K562 (cell line): Measurements from ENCODE around the gene ACTL10. TPM values are rescaled to one million over a fixed set of nuclear protein-coding genes. Genes with fewer than 3 reads are reported as not detected.
A peak's percentile ranks its signal among the peaks of the same experiment; 100 is the strongest.

Experiments used
- KLF16 ChIP-seq: IDR thresholded peaks from 2 replicates; pipeline ENCODE4 v1.6.1; 2016; ENCODE audit warnings: antibody characterized with exemption
- POLR2AphosphoS5 ChIP-seq: IDR thresholded peaks from 2 replicates; pipeline ENCODE4 v1.6.1; 2011; ENCODE audit warnings: mild to moderate bottlenecking, low read depth, low read length, moderate library complexity; ENCODE audit not compliant: control insufficient read depth, insufficient read depth
- RAD51 ChIP-seq: fragments of 450-650 bp; IDR thresholded peaks from 2 replicates; pipeline ENCODE4 v1.7.1; 2016; ENCODE audit warnings: low read depth, mild to moderate bottlenecking, borderline replicate concordance
- RBBP5 ChIP-seq: fragments of 200-600 bp; sonication (generic); IDR thresholded peaks from 2 replicates; pipeline ENCODE4 v1.6.1; 2012; ENCODE audit warnings: borderline replicate concordance, mild to moderate bottlenecking, low read length, control low read depth, inconsistent platforms; ENCODE audit not compliant: insufficient read depth, poor library complexity, severe bottlenecking
- TFAP4 ChIP-seq: sonication (generic); formaldehyde crosslinking; IDR thresholded peaks from 2 replicates; pipeline ENCODE4 v1.8.0; 2022; ENCODE audit warnings: missing genetic modification reagents, mild to moderate bottlenecking, moderate library complexity, borderline replicate concordance
- TRIM25 ChIP-seq: fragments of 450-650 bp; IDR thresholded peaks from 2 replicates; pipeline ENCODE4 v1.7.0; 2016; ENCODE audit warnings: borderline replicate concordance
- ZNF512 ChIP-seq: IDR thresholded peaks from 2 replicates; pipeline ENCODE4 v1.6.1; 2016; ENCODE audit warnings: missing genetic modification characterization, missing compliant biosample characterization
- polyA plus RNA-seq, 8 experiments: library from polyadenylated mRNA; depleted of rRNA in 4 of 8; stranded (reverse) in 5 of 8; unstranded in 3 of 8; fragments of >200 nt; fragmentation: Nextera tagmentation in 2 of 8; fragmentation: Illumina TruSeq in 1 of 8; extraction: Ambion mirVana in 2 of 8; extraction: Trizol in 1 of 8; gene quantifications; 2 replicates each; pipeline versions ENCODE4 v1.2.1 to v1.2.3, GENCODE V29; 2011 to 2014; ENCODE audit warnings: inconsistent platforms in 1 of 8, missing spikeins in 1 of 8
- total RNA-seq, 7 experiments: library from RNA; depleted of rRNA in 6 of 7; stranded (reverse); fragments of >200 nt in 6 of 7; fragmentation: Illumina TruSeq in 2 of 7; extraction: Trizol in 2 of 7; gene quantifications; 2 replicates each; pipeline versions ENCODE4 v1.2.1 to v1.2.3, GENCODE V29; 2011 to 2021; ENCODE audit warnings: low replicate concordance in 1 of 7
- TF ChIP-seq, protein P1 (sequence below): fragments of 450-650 bp; IDR thresholded peaks from 2 replicates; pipeline ENCODE4 v1.6.1; 2016; ENCODE audit warnings: low read depth, mild to moderate bottlenecking, moderate library complexity
- TF ChIP-seq, protein P2 (sequence below): fragments of 450-650 bp; IDR thresholded peaks from 2 replicates; pipeline ENCODE4 v1.6.1; 2016; ENCODE audit warnings: low read depth

The ACTL10 gene
- total and polyA plus RNA-seq, 9 of the 15 experiments (the other 6 are each of a cell fraction or from before 2014, with no cell fraction given): 0.07 to 0.14 TPM; not detected in 7

GRCh38 chr20:33686100-33686983 is 19.6 kb downstream of the ACTL10 start, which contains the start of gene E2F1 (continued):
- TF ChIP-seq, protein P1, sequence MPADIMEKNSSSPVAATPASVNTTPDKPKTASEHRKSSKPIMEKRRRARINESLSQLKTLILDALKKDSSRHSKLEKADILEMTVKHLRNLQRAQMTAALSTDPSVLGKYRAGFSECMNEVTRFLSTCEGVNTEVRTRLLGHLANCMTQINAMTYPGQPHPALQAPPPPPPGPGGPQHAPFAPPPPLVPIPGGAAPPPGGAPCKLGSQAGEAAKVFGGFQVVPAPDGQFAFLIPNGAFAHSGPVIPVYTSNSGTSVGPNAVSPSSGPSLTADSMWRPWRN: no peak
- TF ChIP-seq TFAP4 (CRISPR knock-in tag): peak; percentile 77; the same call in 1 of the 2 replicates
- TF ChIP-seq ZNF512 (tag): no peak
- peak; percentile 49 for TF ChIP-seq RBBP5
- peak; percentile 43; the same call in 1 of the 2 replicates for TF ChIP-seq POLR2AphosphoS5
- TF ChIP-seq KLF16: peak; percentile 53; the same call in 1 of the 2 replicates
- peak; percentile 51; the same call in 1 of the 2 replicates for TF ChIP-seq RAD51
- TF ChIP-seq, protein P2, sequence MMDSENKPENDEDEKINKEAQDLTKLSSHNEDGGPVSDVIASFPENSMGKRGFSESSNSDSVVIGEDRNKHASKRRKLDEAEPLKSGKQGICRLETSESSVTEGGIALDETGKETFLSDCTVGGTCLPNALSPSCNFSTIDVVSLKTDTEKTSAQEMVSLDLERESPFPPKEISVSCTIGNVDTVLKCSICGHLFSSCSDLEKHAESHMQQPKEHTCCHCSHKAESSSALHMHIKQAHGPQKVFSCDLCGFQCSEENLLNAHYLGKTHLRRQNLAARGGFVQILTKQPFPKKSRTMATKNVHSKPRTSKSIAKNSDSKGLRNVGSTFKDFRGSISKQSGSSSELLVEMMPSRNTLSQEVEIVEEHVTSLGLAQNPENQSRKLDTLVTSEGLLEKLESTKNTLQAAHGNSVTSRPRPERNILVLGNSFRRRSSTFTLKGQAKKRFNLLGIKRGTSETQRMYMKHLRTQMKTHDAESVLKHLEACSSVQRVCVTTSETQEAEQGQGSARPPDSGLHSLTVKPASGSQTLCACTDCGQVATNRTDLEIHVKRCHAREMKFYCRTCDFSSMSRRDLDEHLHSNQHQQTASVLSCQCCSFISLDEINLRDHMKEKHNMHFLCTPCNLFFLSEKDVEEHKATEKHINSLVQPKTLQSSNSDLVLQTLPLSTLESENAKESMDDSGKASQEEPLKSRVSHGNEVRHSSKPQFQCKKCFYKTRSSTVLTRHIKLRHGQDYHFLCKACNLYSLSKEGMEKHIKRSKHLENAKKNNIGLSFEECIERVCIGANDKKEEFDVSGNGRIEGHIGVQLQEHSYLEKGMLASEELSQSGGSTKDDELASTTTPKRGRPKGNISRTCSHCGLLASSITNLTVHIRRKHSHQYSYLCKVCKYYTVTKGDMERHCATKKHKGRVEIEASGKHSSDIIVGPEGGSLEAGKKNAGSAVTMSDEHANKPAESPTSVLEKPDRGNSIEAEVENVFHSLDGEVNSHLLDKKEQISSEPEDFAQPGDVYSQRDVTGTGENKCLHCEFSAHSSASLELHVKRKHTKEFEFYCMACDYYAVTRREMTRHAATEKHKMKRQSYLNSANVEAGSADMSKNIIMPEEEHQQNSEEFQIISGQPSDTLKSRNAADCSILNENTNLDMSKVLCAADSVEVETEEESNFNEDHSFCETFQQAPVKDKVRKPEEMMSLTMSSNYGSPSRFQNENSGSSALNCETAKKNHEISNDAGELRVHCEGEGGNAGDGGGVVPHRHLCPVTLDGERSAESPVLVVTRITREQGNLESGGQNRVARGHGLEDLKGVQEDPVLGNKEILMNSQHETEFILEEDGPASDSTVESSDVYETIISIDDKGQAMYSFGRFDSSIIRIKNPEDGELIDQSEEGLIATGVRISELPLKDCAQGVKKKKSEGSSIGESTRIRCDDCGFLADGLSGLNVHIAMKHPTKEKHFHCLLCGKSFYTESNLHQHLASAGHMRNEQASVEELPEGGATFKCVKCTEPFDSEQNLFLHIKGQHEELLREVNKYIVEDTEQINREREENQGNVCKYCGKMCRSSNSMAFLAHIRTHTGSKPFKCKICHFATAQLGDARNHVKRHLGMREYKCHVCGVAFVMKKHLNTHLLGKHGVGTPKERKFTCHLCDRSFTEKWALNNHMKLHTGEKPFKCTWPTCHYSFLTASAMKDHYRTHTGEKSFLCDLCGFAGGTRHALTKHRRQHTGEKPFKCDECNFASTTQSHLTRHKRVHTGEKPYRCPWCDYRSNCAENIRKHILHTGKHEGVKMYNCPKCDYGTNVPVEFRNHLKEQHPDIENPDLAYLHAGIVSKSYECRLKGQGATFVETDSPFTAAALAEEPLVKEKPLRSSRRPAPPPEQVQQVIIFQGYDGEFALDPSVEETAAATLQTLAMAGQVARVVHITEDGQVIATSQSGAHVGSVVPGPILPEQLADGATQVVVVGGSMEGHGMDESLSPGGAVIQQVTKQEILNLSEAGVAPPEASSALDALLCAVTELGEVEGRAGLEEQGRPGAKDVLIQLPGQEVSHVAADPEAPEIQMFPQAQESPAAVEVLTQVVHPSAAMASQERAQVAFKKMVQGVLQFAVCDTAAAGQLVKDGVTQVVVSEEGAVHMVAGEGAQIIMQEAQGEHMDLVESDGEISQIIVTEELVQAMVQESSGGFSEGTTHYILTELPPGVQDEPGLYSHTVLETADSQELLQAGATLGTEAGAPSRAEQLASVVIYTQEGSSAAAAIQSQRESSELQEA: no peak
- TF ChIP-seq TRIM25: no peak
